ENCODE results near the gene UBR4. TPM values are rescaled to one million over a fixed set of nuclear protein-coding genes. Genes with fewer than 3 reads are reported as not detected.

Gene UBR4
- total and polyA plus RNA-seq, 2 of the 8 experiments (the other 6 are each of a cell fraction or from before 2014, with no cell fraction given): 139 to 152 TPM

DNA sequence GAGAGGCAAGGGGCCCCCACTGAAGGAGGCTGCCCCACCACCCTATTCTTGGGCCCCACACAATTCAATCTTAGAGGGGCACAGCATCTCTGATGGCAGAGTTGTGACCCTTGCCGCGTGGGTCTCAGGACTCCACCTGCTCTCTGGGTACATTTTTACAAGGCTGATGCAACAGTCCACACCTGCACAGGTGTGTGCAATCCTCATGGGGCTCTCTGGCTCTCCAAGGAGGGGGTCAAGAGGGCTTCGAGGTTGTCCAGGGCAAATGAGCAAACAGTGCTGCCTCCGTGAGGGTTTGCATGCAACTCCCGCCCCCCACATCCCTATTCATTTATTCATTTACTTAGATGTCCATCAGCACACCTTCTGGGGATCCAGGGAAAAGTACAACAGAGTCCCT, 172.0 kb downstream of the UBR4 start:
- Histone ChIP-seq H2BK20ac (ENCODE audit: low read length) (no peak overlapping the region), H2BK12ac (ENCODE audit: low read depth, low read length) (no peak overlapping the region), H3K56ac (replicated peaks; ENCODE audit: insufficient read length, low read depth, low read length) (no peak overlapping the region), H3K4me1 (replicated peaks in 1 of 4; ENCODE audit: control insufficient read depth in 3 of 4, insufficient read depth in 4 of 4, low read length in 3 of 4) (no peaks in the 10 kb centered on the region; a peak in 2 of 7 replicates), H3K9me3 (ENCODE audit: insufficient read depth in 2 of 2, low read depth in 1 of 2, low read length in 1 of 2) (no peaks in the 10 kb centered on the region), H2AFZ (ENCODE audit: low read length) (no peak overlapping the region), H3K14ac (ENCODE audit: insufficient read length) (no peak overlapping the region), H3K9ac (replicated peaks in 1 of 4; ENCODE audit: extremely low read depth in 1 of 4, low read depth in 3 of 4, low read length in 3 of 4) (no peak overlapping the region), H3K4me2 (ENCODE audit: insufficient read depth in 1 of 2, low read depth in 2 of 2, low read length in 2 of 2) (no peak overlapping the region), H3K79me1 (ENCODE audit: low read depth, low read length) (no peaks in the 10 kb centered on the region), H4K20me1 (replicated peaks in 1 of 2; ENCODE audit: control insufficient read depth in 1 of 2, insufficient read depth in 2 of 2, low read length in 2 of 2) (no peaks in the 10 kb centered on the region), H4K5ac (ENCODE audit: insufficient read length, low read depth, low read length) (no peak overlapping the region), H2BK15ac (ENCODE audit: low read length) (no peak overlapping the region), H3K27me3 (replicated peaks in 1 of 4; ENCODE audit: control insufficient read depth in 3 of 4, extremely low read depth in 1 of 4, insufficient read depth in 3 of 4, low read length in 3 of 4) (0 out of 7 replicates have a peak, but pooled peaks cover 0 to 2% (median 0%) of the 10 kb centered on the region in 4 experiments), H2BK5ac (ENCODE audit: low read depth, low read length) (no peak overlapping the region), H3K23me2 (ENCODE audit: low read depth, low read length) (no peaks in the 10 kb centered on the region), H3K27ac (ENCODE audit: low read depth, low read length) (no peak overlapping the region), H4K91ac (replicated peaks; ENCODE audit: insufficient read length, low read length) (no peak overlapping the region), H4K8ac (ENCODE audit: extremely low read depth, insufficient read depth, low read length) (no peak overlapping the region), H3K23ac (ENCODE audit: insufficient read length) (no peak overlapping the region), H2AK5ac (ENCODE audit: low read depth, low read length) (no peak overlapping the region), H3K36me3 (ENCODE audit: control insufficient read depth in 2 of 4, insufficient read depth in 4 of 4, low read length in 3 of 4) (no peaks in the 10 kb centered on the region), H3K79me2 (ENCODE audit: control insufficient read depth in 1 of 2, insufficient read depth in 2 of 2, low read length in 2 of 2) (no peaks in the 10 kb centered on the region), H3K4me3 (ENCODE audit: extremely low read depth in 1 of 4, insufficient read depth in 2 of 4, low read depth in 3 of 4, low read length in 4 of 4) (no peak overlapping the region), H3K4ac (replicated peaks; ENCODE audit: insufficient read length, low read depth, low read length) (no peak overlapping the region), H2BK120ac (replicated peaks; ENCODE audit: low read depth, low read length) (no peak overlapping the region), H3K18ac (ENCODE audit: extremely low read depth, low read length) (no peak overlapping the region)
- DNase-seq (ENCODE audit: low read depth in 1 of 2, low spot score in 2 of 2) (no peak), FAIRE-seq (no peak)
- POLR2A ChIA-PET (ENCODE audit: partially characterized antibody): interaction anchor here (0.8 kb wide), 1 partner anchor 16 kb away, joined by 3 read pairs; no protein-coding TSS in a partner anchor
- CTCF ChIA-PET (ENCODE audit: partially characterized antibody): interaction anchor here (1.0 to 1.2 kb wide), 2 partner anchors 8 to 125 kb away, joined by 3 read pairs; no protein-coding TSS in a partner anchor
- WGBS, 2 experiments (ENCODE audit: extremely low coverage in 1 of 2, insufficient coverage in 1 of 2, insufficient read length in 1 of 2, insufficient replicate concordance in 2 of 2, low coverage in 1 of 2, low lambda C conversion rate in 2 of 2, missing lambda C conversion rate in 1 of 2): 75% methylated on average over 5 of the region's 5 CpGs; no CpG with 5 or more reads in 1 of the 2 experiments
- TF ChIP-seq EGR1 (IDR thresholded peaks at IDR 0.05; ENCODE audit: borderline replicate concordance, low read depth, low read length): no peak
- TF ChIP-seq RXRA (IDR thresholded peaks at IDR 0.05; ENCODE audit: insufficient read depth, low read depth, low read length): no peak
- TF ChIP-seq SIRT6 (IDR thresholded peaks at IDR 0.05; ENCODE audit: low read length): no peak
- TF ChIP-seq, protein P1, sequence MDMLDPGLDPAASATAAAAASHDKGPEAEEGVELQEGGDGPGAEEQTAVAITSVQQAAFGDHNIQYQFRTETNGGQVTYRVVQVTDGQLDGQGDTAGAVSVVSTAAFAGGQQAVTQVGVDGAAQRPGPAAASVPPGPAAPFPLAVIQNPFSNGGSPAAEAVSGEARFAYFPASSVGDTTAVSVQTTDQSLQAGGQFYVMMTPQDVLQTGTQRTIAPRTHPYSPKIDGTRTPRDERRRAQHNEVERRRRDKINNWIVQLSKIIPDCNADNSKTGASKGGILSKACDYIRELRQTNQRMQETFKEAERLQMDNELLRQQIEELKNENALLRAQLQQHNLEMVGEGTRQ (IDR thresholded peaks at IDR 0.05; ENCODE audit: low read length): no peak
- TF ChIP-seq RNF2 (IDR thresholded peaks at IDR 0.05; ENCODE audit: borderline replicate concordance, low read depth, low read length, missing control alignments, poor library complexity, severe bottlenecking): no peak
